EH (cell line): ENCODE measurements around the gene NOL9.

Experiments
- DNase-seq: peaks from one replicate; pipeline ENCODE4 v3.0.0-alpha.2; 2015; ENCODE audit warnings: low read depth

NOL9 gene

GRCh38 chr1:6489383-6489765 is 64.9 kb downstream of the NOL9 start:
- no peak for DNase-seq

GRCh38 chr1:6488602-6489382 is 65.5 kb downstream of the NOL9 start:
- no peak for DNase-seq

GRCh38 chr1:6487804-6488484 is 66.4 kb downstream of the NOL9 start:
- DNase-seq: no peak

GRCh38 chr1:6486433-6487011 is 67.8 kb downstream of the NOL9 start:
- peak; percentile 85 for DNase-seq

GRCh38 chr1:6485168-6486101 is 68.9 kb downstream of the NOL9 start:
- peak; percentile 29 for DNase-seq

- no peak for DNase-seq
Observed at GRCh38 chr1:6484826-6485167, 69.5 kb downstream of the NOL9 start.

GRCh38 chr1:6483761-6484117 is 70.6 kb downstream of the NOL9 start:
- no peak for DNase-seq

- no peak for DNase-seq
Observed at GRCh38 chr1:6483017-6483760, 71.1 kb downstream of the NOL9 start.

- DNase-seq: no peak
Observed at GRCh38 chr1:6481820-6482219, 72.5 kb downstream of the NOL9 start.

- DNase-seq: no peak
Observed at GRCh38 chr1:6477039-6477820, 77.1 kb downstream of the NOL9 start.

- no peak for DNase-seq
Observed at GRCh38 chr1:6476483-6476882, 77.8 kb downstream of the NOL9 start.

GRCh38 chr1:6475381-6476133 is 78.8 kb downstream of the NOL9 start:
- DNase-seq: peak; percentile 47

GRCh38 chr1:6474815-6475282 is 79.5 kb downstream of the NOL9 start:
- DNase-seq: no peak

GRCh38 chr1:6473974-6474814 is 80.1 kb downstream of the NOL9 start:
- no peak for DNase-seq

GRCh38 chr1:6473156-6473555 is 81.2 kb downstream of the NOL9 start:
- no peak for DNase-seq

- no peak for DNase-seq
Observed at GRCh38 chr1:6472391-6472790, 81.9 kb downstream of the NOL9 start.

GRCh38 chr1:6471970-6472368 is 82.3 kb downstream of the NOL9 start:
- DNase-seq: no peak
